M059J (cell line): Measurements from ENCODE around the gene CHSY3. TPM values are rescaled to one million over a fixed set of nuclear protein-coding genes. Genes with fewer than 3 reads are reported as not detected.

ENCODE experiments used
- DNase-seq: peaks from one replicate; pipeline ENCODE4 v3.0.0-alpha.2; 2012; ENCODE audit warnings: low read depth
- total RNA-seq: library from RNA; depleted of rRNA; stranded (reverse); fragments of >200 nt; shearing (Covaris generic); gene quantifications from 2 replicates; pipeline ENCODE4 v1.2.3, GENCODE V29; 2014

The CHSY3 gene
- total RNA-seq, 1 experiment from 2014 or later = 0.02 TPM

- no peak for DNase-seq
Observed at GRCh38 chr5:130096483-130096882, 192.2 kb downstream of the CHSY3 start.

GRCh38 chr5:130099008-130099407 is 194.7 kb downstream of the CHSY3 start:
- no peak for DNase-seq

- no peak for DNase-seq
Observed at GRCh38 chr5:130102375-130102774, 198.1 kb downstream of the CHSY3 start.

- DNase-seq = no peak
Observed at GRCh38 chr5:130102960-130103359, 198.7 kb downstream of the CHSY3 start.

GRCh38 chr5:130104895-130105688 is 200.8 kb downstream of the CHSY3 start:
- DNase-seq = no peak

GRCh38 chr5:130106480-130106879 is 202.2 kb downstream of the CHSY3 start:
- no peak for DNase-seq

GRCh38 chr5:130109152-130109551 is 204.9 kb downstream of the CHSY3 start:
- DNase-seq = peak; percentile 6

- no peak for DNase-seq
Observed at GRCh38 chr5:130110328-130110727, 206.1 kb downstream of the CHSY3 start.

- no peak for DNase-seq
Observed at GRCh38 chr5:130111746-130112145, 207.5 kb downstream of the CHSY3 start.

- DNase-seq = no peak
Observed at GRCh38 chr5:130112246-130112645, 208.0 kb downstream of the CHSY3 start.

GRCh38 chr5:130115686-130116085 is 211.4 kb downstream of the CHSY3 start:
- DNase-seq = no peak

GRCh38 chr5:130116462-130116861 is 212.2 kb downstream of the CHSY3 start:
- no peak for DNase-seq

- no peak for DNase-seq
Observed at GRCh38 chr5:130116972-130117371, 212.7 kb downstream of the CHSY3 start.

GRCh38 chr5:130126746-130127145 is 222.5 kb downstream of the CHSY3 start:
- DNase-seq = no peak

GRCh38 chr5:130135506-130135905 is 231.2 kb downstream of the CHSY3 start:
- no peak for DNase-seq

- DNase-seq = no peak
Observed at GRCh38 chr5:130136300-130136699, 232.0 kb downstream of the CHSY3 start.

- DNase-seq = no peak
Observed at GRCh38 chr5:130137681-130138080, 233.4 kb downstream of the CHSY3 start.

GRCh38 chr5:130138406-130139045 is 234.3 kb downstream of the CHSY3 start:
- DNase-seq = no peak

- DNase-seq = peak; percentile 2
Observed at GRCh38 chr5:130141659-130142320, 237.5 kb downstream of the CHSY3 start.

- DNase-seq = no peak
Observed at GRCh38 chr5:130151239-130151638, 247.0 kb downstream of the CHSY3 start.

- no peak for DNase-seq
Observed at GRCh38 chr5:130155345-130156011, 251.2 kb downstream of the CHSY3 start.

GRCh38 chr5:130158036-130158435 is 253.8 kb downstream of the CHSY3 start:
- DNase-seq = no peak
